ENCODE data around the gene NAV3. TPM values are rescaled to one million over a fixed set of nuclear protein-coding genes. Genes with fewer than 3 reads are reported as not detected.

The NAV3 gene
- total and polyA plus RNA-seq, 2 donors (not counting 1 experiment from before 2014, with no cell fraction given), result not detected

DNA sequence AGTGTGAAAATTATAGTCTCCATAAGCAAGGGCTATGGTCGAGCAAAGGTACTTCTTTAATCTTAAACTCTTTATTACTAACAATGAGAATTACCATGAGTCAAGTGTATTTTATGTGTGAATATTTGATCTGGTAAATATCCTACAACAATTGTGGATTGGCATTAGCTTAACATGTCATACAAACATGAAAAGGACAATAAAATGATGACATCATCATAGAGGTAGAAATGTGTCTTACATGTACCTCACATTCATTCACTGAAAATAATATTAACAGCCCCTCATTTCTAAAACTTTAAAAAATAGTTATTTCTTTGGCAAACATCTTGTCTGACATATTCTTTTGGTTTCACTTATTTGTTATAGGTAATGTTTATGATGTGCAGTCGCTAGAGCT is 355.0 kb downstream of the NAV3 start:
- TF ChIP-seq CTCF (IDR thresholded peaks at IDR 0.05), result no peak
- TF ChIP-seq EZH2 (IDR thresholded peaks at IDR 0.05; ENCODE audit: borderline replicate concordance, insufficient read depth, low read depth, low read length, poor library complexity, severe bottlenecking), result no peak
- no peak for ATAC-seq (ENCODE audit: low read depth)
- DNase-seq, result no peak
- H3K4me3 ChIP-seq (ENCODE audit: control extremely low read depth in 1 of 5, extremely low read depth in 1 of 5, insufficient read depth in 1 of 5, low read depth in 2 of 5, low read length in 4 of 5), result no peak overlapping the region
- no peaks in the 10 kb centered on the region for H3K27me3 ChIP-seq (replicated peaks in 1 of 4; ENCODE audit: control extremely low read depth in 1 of 4, control insufficient read depth in 3 of 4, insufficient read depth in 4 of 4, low read length in 3 of 4)
- POLR2A ChIA-PET, result no interaction called here
- no peak overlapping the region for H2AFZ ChIP-seq (ENCODE audit: insufficient read depth, low read depth, low read length, poor library complexity, severe bottlenecking)
- Mint-ChIP-seq H3K27me3 (no peaks in the 10 kb centered on the region), H3K4me3 (no peak overlapping the region), H3K9me3 (ENCODE audit: insufficient read depth) (no peaks in the 10 kb centered on the region), H3K27ac (no peak overlapping the region), H3K4me1 (no peaks in the 10 kb centered on the region)
- CTCF ChIA-PET, result no interaction called here
- no CpG with 5 or more reads among the region's 2 CpGs for WGBS (ENCODE audit: insufficient coverage)
- no peaks in the 10 kb centered on the region for H3K4me1 ChIP-seq (ENCODE audit: control insufficient read depth in 2 of 2, insufficient read depth in 2 of 2, low read length in 2 of 2)
- H3K79me2 ChIP-seq (ENCODE audit: control insufficient read depth, insufficient read depth, low read length), result no peaks in the 10 kb centered on the region
- no peaks in the 10 kb centered on the region for H3K9me3 ChIP-seq (ENCODE audit: control extremely low read depth in 1 of 3, control insufficient read depth in 2 of 3, insufficient read depth in 1 of 3, low read length in 2 of 3)
- H3K9ac ChIP-seq (ENCODE audit: low read length), result no peak overlapping the region
- H3K36me3 ChIP-seq (replicated peaks in 1 of 2; ENCODE audit: control extremely low read depth in 1 of 2, control insufficient read depth in 1 of 2, extremely low read depth in 1 of 2, insufficient read depth in 2 of 2, low read length in 1 of 2), result no peaks in the 10 kb centered on the region
- no peak overlapping the region for H3K4me2 ChIP-seq (replicated peaks; ENCODE audit: low read depth, low read length, poor library complexity, severe bottlenecking)
- no peak overlapping the region for H3K27ac ChIP-seq (ENCODE audit: low read length in 2 of 2)
- intact Hi-C loops (cut with micrococcal nuclease), result no loop called here
- H4K20me1 ChIP-seq (ENCODE audit: control insufficient read depth, insufficient read depth, low read length, poor library complexity, severe bottlenecking), result no peaks in the 10 kb centered on the region

DNA sequence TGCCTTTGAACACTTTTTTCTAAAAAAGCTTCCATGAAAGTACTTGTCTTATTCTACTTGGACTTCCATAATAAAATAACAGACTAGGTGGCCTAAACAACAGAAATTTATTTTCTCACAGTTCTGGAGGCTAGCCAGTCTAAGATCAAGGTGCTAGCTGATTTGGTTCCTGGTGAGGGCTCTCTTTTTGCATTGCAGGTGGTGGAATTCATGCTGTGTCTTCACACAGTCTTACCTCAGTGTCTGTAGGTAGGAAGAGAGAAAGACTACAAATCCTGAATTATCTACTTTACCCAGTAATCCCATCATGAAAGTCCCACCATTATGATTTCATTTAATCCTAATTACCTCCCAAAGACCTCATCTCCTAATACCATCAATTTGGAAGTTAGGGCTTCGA is 356.0 kb downstream of the NAV3 start:
- intact Hi-C loops (cut with micrococcal nuclease), result no loop called here
- H3K79me2 ChIP-seq (ENCODE audit: control insufficient read depth, insufficient read depth, low read length), result no peaks in the 10 kb centered on the region
- H3K9me3 Mint-ChIP-seq (ENCODE audit: insufficient read depth), result no peaks in the 10 kb centered on the region
- CTCF ChIA-PET, result no interaction called here
- H3K4me2 ChIP-seq (replicated peaks; ENCODE audit: low read depth, low read length, poor library complexity, severe bottlenecking), result no peak overlapping the region
- H3K4me1 Mint-ChIP-seq, result no peaks in the 10 kb centered on the region
- no peak overlapping the region for H3K27ac ChIP-seq (ENCODE audit: low read length in 2 of 2)
- POLR2A ChIA-PET, result no interaction called here
- H3K27ac Mint-ChIP-seq, result no peak overlapping the region
- WGBS (ENCODE audit: insufficient coverage), result no CpG with 5 or more reads among the region's 1 CpG
- H3K36me3 ChIP-seq (replicated peaks in 1 of 2; ENCODE audit: control extremely low read depth in 1 of 2, control insufficient read depth in 1 of 2, extremely low read depth in 1 of 2, insufficient read depth in 2 of 2, low read length in 1 of 2), result no peaks in the 10 kb centered on the region
- H3K9ac ChIP-seq (ENCODE audit: low read length), result no peak overlapping the region
- H3K9me3 ChIP-seq (ENCODE audit: control extremely low read depth in 1 of 3, control insufficient read depth in 2 of 3, insufficient read depth in 1 of 3, low read length in 2 of 3), result no peaks in the 10 kb centered on the region
- no peak overlapping the region for H3K4me3 Mint-ChIP-seq
- no peak for TF ChIP-seq EZH2 (IDR thresholded peaks at IDR 0.05; ENCODE audit: borderline replicate concordance, insufficient read depth, low read depth, low read length, poor library complexity, severe bottlenecking)
- no peak for TF ChIP-seq CTCF (IDR thresholded peaks at IDR 0.05)
- H3K27me3 Mint-ChIP-seq, result no peaks in the 10 kb centered on the region
- no peak overlapping the region for H2AFZ ChIP-seq (ENCODE audit: insufficient read depth, low read depth, low read length, poor library complexity, severe bottlenecking)
- no peaks in the 10 kb centered on the region for H3K4me1 ChIP-seq (ENCODE audit: control insufficient read depth in 2 of 2, insufficient read depth in 2 of 2, low read length in 2 of 2)
- DNase-seq (no peak), ATAC-seq (ENCODE audit: low read depth) (no peak)
- H3K27me3 ChIP-seq (replicated peaks in 1 of 4; ENCODE audit: control extremely low read depth in 1 of 4, control insufficient read depth in 3 of 4, insufficient read depth in 4 of 4, low read length in 3 of 4), result no peaks in the 10 kb centered on the region
- H4K20me1 ChIP-seq (ENCODE audit: control insufficient read depth, insufficient read depth, low read length, poor library complexity, severe bottlenecking), result no peaks in the 10 kb centered on the region
- H3K4me3 ChIP-seq (ENCODE audit: control extremely low read depth in 1 of 5, extremely low read depth in 1 of 5, insufficient read depth in 1 of 5, low read depth in 2 of 5, low read length in 4 of 5), result no peak overlapping the region
